HEK293 (cell line): ENCODE data around the gene LEFTY1.

Source experiments
- CTCF ChIA-PET: fragments of 350-600 bp; formaldehyde crosslinking; extraction: SDS; loops from one replicate; lab custom pipeline; 2021; ENCODE audit warnings: antibody characterized with exemption; lab: Yijun Ruan, JAX
- POLR2A ChIA-PET: fragments of 300-600 bp; formaldehyde crosslinking; extraction: SDS; loops from one replicate; lab custom pipeline; 2020; ENCODE audit warnings: antibody characterized with exemption, inconsistent platforms; lab: Yijun Ruan, JAX
- H3K27ac ChIP-seq: fragments of 200-500 bp; sonication (Bioruptor generic); 2 replicates; pipeline ENCODE4 v1.5.1; 2014; ENCODE audit warnings: low read depth, low read length, control low read depth, inconsistent platforms; ENCODE audit errors: extremely low read depth
- H3K36me3 ChIP-seq, 2 experiments: fragments of 200-500 bp in 1 of 2; sonication (Bioruptor generic) in 1 of 2; 1 replicate in 1 of 2; 2 replicates in 1 of 2; pipeline ENCODE4 v1.5.1; 2014 to 2017; ENCODE audit warnings: inconsistent platforms in 2 of 2, low read length in 2 of 2; ENCODE audit not compliant: control insufficient read depth in 2 of 2, insufficient read depth in 1 of 2
- H3K4me1 ChIP-seq: fragments of 200-500 bp; sonication (Bioruptor generic); 2 replicates; pipeline ENCODE4 v1.5.1; 2014; ENCODE audit warnings: mild to moderate bottlenecking, low read length, inconsistent platforms; ENCODE audit not compliant: control insufficient read depth, insufficient read depth
- H3K4me3 ChIP-seq: 2 replicates; pipeline ENCODE4 v1.5.1; 2011; ENCODE audit warnings: low read depth, mild to moderate bottlenecking, control low read depth, low read length, moderate library complexity
- H3K9me3 ChIP-seq: fragments of 200-500 bp; sonication (Bioruptor generic); 2 replicates; pipeline ENCODE4 v1.5.1; 2014; ENCODE audit warnings: low read depth, low read length, inconsistent platforms; ENCODE audit not compliant: control insufficient read depth, insufficient read depth
- INSM2 ChIP-seq: fragments of 450-650 bp; formaldehyde crosslinking; IDR thresholded peaks from 2 replicates; pipeline ENCODE4 v1.5.1; 2016; ENCODE audit warnings: missing biosample characterization, missing genetic modification characterization
- MEIS1 ChIP-seq: sonication (generic); formaldehyde crosslinking; IDR thresholded peaks from 2 replicates; pipeline ENCODE4 v1.8.1; 2022; ENCODE audit warnings: missing genetic modification reagents, mild to moderate bottlenecking, borderline replicate concordance
- OSR2 ChIP-seq: fragments of 450-650 bp; formaldehyde crosslinking; IDR thresholded peaks from 2 replicates; pipeline ENCODE4 v1.5.1; 2016; ENCODE audit warnings: missing biosample characterization, missing genetic modification characterization
- PBX3 ChIP-seq: sonication (generic); formaldehyde crosslinking; IDR thresholded peaks from 2 replicates; pipeline ENCODE4 v1.8.1; 2022; ENCODE audit warnings: mild to moderate bottlenecking, moderate library complexity, missing genetic modification reagents
- RBAK ChIP-seq: fragments of 450-650 bp; formaldehyde crosslinking; IDR thresholded peaks from 2 replicates; pipeline ENCODE4 v1.5.1; 2016; ENCODE audit warnings: missing biosample characterization, missing genetic modification characterization
- REPIN1 ChIP-seq: fragments of 450-650 bp; formaldehyde crosslinking; IDR thresholded peaks from 2 replicates; pipeline ENCODE4 v1.5.1; 2017; ENCODE audit warnings: missing biosample characterization, missing genetic modification characterization, low read depth
- SP3 ChIP-seq: fragments of 450-650 bp; formaldehyde crosslinking; IDR thresholded peaks from 2 replicates; pipeline ENCODE4 v1.5.1; 2016; ENCODE audit warnings: missing biosample characterization, missing genetic modification characterization
- YY2 ChIP-seq: fragments of 450-650 bp; formaldehyde crosslinking; IDR thresholded peaks from 2 replicates; pipeline ENCODE4 v1.5.1; 2016; ENCODE audit warnings: missing biosample characterization, missing genetic modification characterization
- ZBTB10 ChIP-seq: fragments of 450-650 bp; formaldehyde crosslinking; IDR thresholded peaks from 2 replicates; pipeline ENCODE4 v1.5.1; 2016; ENCODE audit warnings: missing biosample characterization, missing genetic modification characterization
- ZEB2 ChIP-seq: fragments of 450-650 bp; formaldehyde crosslinking; IDR thresholded peaks from 2 replicates; pipeline ENCODE4 v1.5.1; 2016; ENCODE audit warnings: missing biosample characterization, missing genetic modification characterization
- ZNF114 ChIP-seq: fragments of 450-650 bp; formaldehyde crosslinking; IDR thresholded peaks from 2 replicates; pipeline ENCODE4 v1.5.0; 2017; ENCODE audit warnings: missing biosample characterization, missing genetic modification characterization
- ZNF169 ChIP-seq: fragments of 450-650 bp; formaldehyde crosslinking; IDR thresholded peaks from 2 replicates; pipeline ENCODE4 v1.5.1; 2016; ENCODE audit warnings: missing biosample characterization, missing genetic modification characterization
- ZNF221 ChIP-seq: fragments of 450-650 bp; formaldehyde crosslinking; IDR thresholded peaks from 2 replicates; pipeline ENCODE4 v1.5.1; 2017; ENCODE audit warnings: missing biosample characterization, missing genetic modification characterization, borderline replicate concordance
- ZNF239 ChIP-seq: fragments of 450-650 bp; formaldehyde crosslinking; IDR thresholded peaks from 2 replicates; pipeline ENCODE4 v1.5.1; 2016; ENCODE audit warnings: missing biosample characterization, missing genetic modification characterization
- ZNF26 ChIP-seq: fragments of 450-650 bp; formaldehyde crosslinking; IDR thresholded peaks from 2 replicates; pipeline ENCODE4 v1.5.1; 2016; ENCODE audit warnings: missing biosample characterization, missing genetic modification characterization
- ZNF423 ChIP-seq: fragments of 450-650 bp; formaldehyde crosslinking; IDR thresholded peaks from 2 replicates; pipeline ENCODE4 v1.5.1; 2016; ENCODE audit warnings: missing biosample characterization, missing genetic modification characterization
- ZNF513 ChIP-seq: fragments of 450-650 bp; IDR thresholded peaks from 2 replicates; pipeline ENCODE4 v1.5.1; 2018; ENCODE audit warnings: missing biosample characterization, missing genetic modification characterization
- ZNF529 ChIP-seq: fragments of 450-650 bp; formaldehyde crosslinking; IDR thresholded peaks from 2 replicates; pipeline ENCODE4 v1.5.1; 2017; ENCODE audit warnings: missing genetic modification characterization, missing biosample characterization; ENCODE audit not compliant: insufficient replicate concordance
- ZNF544 ChIP-seq: fragments of 450-650 bp; formaldehyde crosslinking; IDR thresholded peaks from 2 replicates; pipeline ENCODE4 v1.5.0; 2017; ENCODE audit warnings: missing biosample characterization, missing genetic modification characterization
- ZNF548 ChIP-seq: fragments of 450-650 bp; formaldehyde crosslinking; IDR thresholded peaks from 2 replicates; pipeline ENCODE4 v1.5.1; 2016; ENCODE audit warnings: missing biosample characterization, missing genetic modification characterization
- ZNF610 ChIP-seq: fragments of 450-650 bp; formaldehyde crosslinking; IDR thresholded peaks from 2 replicates; pipeline ENCODE4 v1.5.1; 2016; ENCODE audit warnings: missing biosample characterization, missing genetic modification characterization, borderline replicate concordance
- ZNF658 ChIP-seq: fragments of 450-650 bp; formaldehyde crosslinking; IDR thresholded peaks from 2 replicates; pipeline ENCODE4; 2016; ENCODE audit warnings: missing biosample characterization, missing genetic modification characterization
- ZNF677 ChIP-seq: fragments of 450-650 bp; IDR thresholded peaks from 2 replicates; pipeline ENCODE4 v1.5.0; 2018; ENCODE audit warnings: missing biosample characterization, mild to moderate bottlenecking, missing genetic modification characterization, moderate library complexity
- ZNF692 ChIP-seq: fragments of 450-650 bp; formaldehyde crosslinking; IDR thresholded peaks from 2 replicates; pipeline ENCODE4 v1.5.1; 2016; ENCODE audit warnings: missing biosample characterization, missing genetic modification characterization
- ZNF747 ChIP-seq: fragments of 450-650 bp; formaldehyde crosslinking; IDR thresholded peaks from 2 replicates; pipeline ENCODE4 v1.5.1; 2016; ENCODE audit warnings: missing biosample characterization, missing genetic modification characterization
- ZNF830 ChIP-seq: fragments of 450-650 bp; IDR thresholded peaks from 2 replicates; pipeline ENCODE4 v1.5.0; 2018; ENCODE audit warnings: missing biosample characterization, missing genetic modification characterization, low read depth, mild to moderate bottlenecking, moderate library complexity
- ZSCAN16 ChIP-seq: fragments of 450-650 bp; formaldehyde crosslinking; IDR thresholded peaks from 2 replicates; pipeline ENCODE4 v1.5.1; 2016; ENCODE audit warnings: missing biosample characterization, missing genetic modification characterization

Gene LEFTY1

GRCh38 chr1:225874431-225874830, 14.5 kb downstream of the LEFTY1 start:
- TF ChIP-seq ZNF423 (tag by site-specific recombination): no peak
- TF ChIP-seq ZNF221 (tag by site-specific recombination): no peak
- TF ChIP-seq MEIS1: no peak
- no peak for TF ChIP-seq ZBTB10 (tag by site-specific recombination)
- TF ChIP-seq ZNF26: no peak
- TF ChIP-seq PBX3 (CRISPR knock-in tag): no peak
- TF ChIP-seq ZNF529 (tag by site-specific recombination): no peak
- no peak for TF ChIP-seq ZNF169
- TF ChIP-seq ZNF830: no peak
- no peak for TF ChIP-seq ZNF658 (tag by site-specific recombination)
- TF ChIP-seq ZNF513 (tag by site-specific recombination): no peak
- no peak for TF ChIP-seq RBAK (tag by site-specific recombination)
- Histone ChIP-seq H3K4me3 (no peak overlapping the region), H3K27ac (no peak overlapping the region), H3K36me3 (peaks cover 8 to 59% of the 10 kb centered on the region in 2 experiments; a peak in 2 of 3 replicates), H3K4me1 (peaks cover 13% of the 10 kb centered on the region), H3K9me3 (no peaks in the 10 kb centered on the region)
- POLR2A ChIA-PET: no interaction called here
- CTCF ChIA-PET: interaction anchor here (0.7 kb wide), 1 partner anchor 29 kb away, joined by 3 read pairs; no protein-coding TSS in a partner anchor

GRCh38 chr1:225873281-225873850, 15.6 kb downstream of the LEFTY1 start:
- Histone ChIP-seq H3K4me1 (peaks cover 13% of the 10 kb centered on the region), H3K36me3 (peaks cover 8 to 65% of the 10 kb centered on the region in 2 experiments; a peak in 2 of 3 replicates), H3K4me3 (no peak overlapping the region), H3K9me3 (no peaks in the 10 kb centered on the region), H3K27ac (no peak overlapping the region)
- CTCF ChIA-PET: interaction anchor here (1.0 kb wide), 1 partner anchor 398 kb away, joined by 4 read pairs; no protein-coding TSS in a partner anchor
- POLR2A ChIA-PET: no interaction called here
- TF ChIP-seq ZNF239 (tag by site-specific recombination) (no peak), ZNF114 (no peak), OSR2 (tag by site-specific recombination) (no peak), ZNF548 (tag by site-specific recombination) (no peak), SP3 (tag by site-specific recombination) (no peak), ZSCAN16 (tag by site-specific recombination) (no peak), ZEB2 (tag by site-specific recombination) (no peak), YY2 (tag by site-specific recombination) (no peak), ZNF747 (tag by site-specific recombination) (no peak), INSM2 (no peak), ZNF677 (tag by site-specific recombination) (no peak), REPIN1 (no peak), ZNF692 (no peak), ZNF610 (tag by site-specific recombination) (no peak), ZNF544 (no peak)
